GM19193 (cell line): Measurements from ENCODE around the gene PTPN13.

ENCODE experiments used
- POLR2A ChIP-seq: IDR thresholded peaks from 4 replicates; pipeline ENCODE4 v1.6.1; 2011; ENCODE audit not compliant: insufficient read depth, insufficient read length; ENCODE audit errors: extremely low read depth

Gene PTPN13

GRCh38 chr4:86653237-86653865, 59.2 kb downstream of the PTPN13 start:
- TF ChIP-seq POLR2A, result no peak

- no peak for TF ChIP-seq POLR2A
Observed at GRCh38 chr4:86657382-86657781, 63.3 kb downstream of the PTPN13 start.

- TF ChIP-seq POLR2A, result no peak
Observed at GRCh38 chr4:86657910-86658309, 63.8 kb downstream of the PTPN13 start.

- TF ChIP-seq POLR2A, result no peak
Observed at GRCh38 chr4:86660401-86660800, 66.3 kb downstream of the PTPN13 start.

GRCh38 chr4:86661006-86661405, 66.9 kb downstream of the PTPN13 start:
- no peak for TF ChIP-seq POLR2A

GRCh38 chr4:86661418-86661817, 67.3 kb downstream of the PTPN13 start:
- TF ChIP-seq POLR2A, result no peak

GRCh38 chr4:86664959-86665358, 70.8 kb downstream of the PTPN13 start:
- no peak for TF ChIP-seq POLR2A

- no peak for TF ChIP-seq POLR2A
Observed at GRCh38 chr4:86670298-86670697, 76.2 kb downstream of the PTPN13 start.

GRCh38 chr4:86670756-86671155, 76.6 kb downstream of the PTPN13 start:
- no peak for TF ChIP-seq POLR2A

GRCh38 chr4:86675548-86675947, 81.4 kb downstream of the PTPN13 start:
- no peak for TF ChIP-seq POLR2A

GRCh38 chr4:86678796-86679195, 84.7 kb downstream of the PTPN13 start:
- no peak for TF ChIP-seq POLR2A

- no peak for TF ChIP-seq POLR2A
Observed at GRCh38 chr4:86679441-86679840, 85.3 kb downstream of the PTPN13 start.

- TF ChIP-seq POLR2A, result no peak
Observed at GRCh38 chr4:86683167-86683566, 89.1 kb downstream of the PTPN13 start.

GRCh38 chr4:86683983-86684382, 89.9 kb downstream of the PTPN13 start:
- no peak for TF ChIP-seq POLR2A

GRCh38 chr4:86685401-86685800, 91.3 kb downstream of the PTPN13 start:
- no peak for TF ChIP-seq POLR2A

- no peak for TF ChIP-seq POLR2A
Observed at GRCh38 chr4:86686741-86687140, 92.6 kb downstream of the PTPN13 start.

- TF ChIP-seq POLR2A, result no peak
Observed at GRCh38 chr4:86688026-86688425, 93.9 kb downstream of the PTPN13 start.
